Suppressor macrophage treated with lipopolysaccharide for 4 hours (primary cell): ENCODE data around the gene FBXO40.
A peak's percentile ranks its signal among the peaks of the same experiment; 100 is the strongest.

Experiments
- DNase-seq: peaks from one replicate; pipeline ENCODE4 v3.0.0-alpha.2; 2020

FBXO40 gene

DNA sequence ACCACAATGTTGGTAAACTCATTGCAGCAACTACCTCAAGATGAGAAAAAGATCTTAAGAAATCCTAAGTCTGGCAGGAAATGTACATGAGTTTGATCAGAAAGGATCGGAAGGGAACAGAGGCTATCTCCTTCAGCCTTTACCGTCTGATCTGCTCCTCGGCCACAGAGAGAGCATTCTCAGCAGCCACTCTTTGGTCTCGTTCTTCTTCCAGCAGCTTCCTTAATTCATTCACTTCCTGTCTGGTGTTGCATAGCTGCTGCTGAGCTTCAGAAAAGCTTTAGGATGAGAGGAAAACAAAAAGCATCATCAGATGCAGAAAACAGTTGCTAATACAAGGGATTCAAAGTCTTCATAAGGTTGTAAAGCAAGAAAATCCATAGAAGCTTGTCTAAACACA is 74.2 kb downstream of the FBXO40 start:
- DNase-seq, result peak; percentile 24

DNA sequence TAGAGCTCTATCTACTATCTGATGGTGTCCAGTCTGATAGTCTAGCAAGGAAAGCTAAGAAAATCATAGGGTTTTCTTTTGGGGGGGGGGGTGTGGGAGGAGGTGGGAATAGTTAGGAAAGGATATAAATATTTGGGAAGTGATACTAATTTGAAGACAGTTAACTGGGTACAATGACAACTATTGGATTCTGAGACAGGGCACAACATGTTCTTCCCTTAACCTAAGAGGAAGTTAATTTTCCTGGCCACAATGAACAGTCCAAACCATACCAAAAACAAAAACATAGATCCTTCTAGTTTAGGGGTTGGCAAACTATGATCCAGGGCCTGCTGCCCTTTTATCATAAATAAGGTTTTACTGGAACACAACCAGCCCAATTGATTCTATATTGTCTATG is 77.5 kb downstream of the FBXO40 start:
- no peak for DNase-seq

DNA sequence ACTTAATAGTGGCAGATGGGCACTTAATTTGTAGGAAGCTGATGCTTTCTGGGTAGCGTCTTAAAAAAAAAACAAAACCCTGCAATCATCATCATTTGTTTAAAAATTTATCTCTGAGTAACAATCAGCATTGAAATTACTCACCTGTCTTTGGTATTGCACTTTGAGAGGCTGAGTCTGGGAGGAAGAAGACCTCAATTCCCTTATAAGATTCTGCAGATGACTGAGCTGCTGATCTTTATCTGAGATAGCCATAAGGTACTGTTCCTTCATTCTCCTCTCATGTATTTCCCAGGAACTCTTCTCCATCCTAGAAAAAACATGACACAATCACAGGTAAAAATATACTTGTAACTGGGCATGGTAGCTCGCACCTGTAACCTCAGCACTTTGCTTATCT is 84.0 kb downstream of the FBXO40 start:
- DNase-seq, result no peak
